Subcutaneous adipose tissue (tissue), 4 donors: Measurements from ENCODE around the gene BRF1. TPM values are rescaled to one million over a fixed set of nuclear protein-coding genes. Genes with fewer than 3 reads are reported as not detected.

Source experiments
- CTCF ChIP-seq: fragments of 450-650 bp; IDR thresholded peaks from one replicate; pipeline ENCODE4 v1.5.1; 2016; ENCODE audit warnings: low read depth, mild to moderate bottlenecking, control low read depth, antibody characterized with exemption, moderate library complexity
- total RNA-seq, 4 donors: library from RNA; depleted of rRNA; stranded (reverse); fragments of >200 nt; gene quantifications; one replicate each; pipeline ENCODE4 v1.1.0, GENCODE V29; 2016

BRF1 gene
- total RNA-seq, 4 donors from 2014 or later = 19.7 to 76.1 (median 22.5) TPM

- TF ChIP-seq CTCF = no peak
Measured at GRCh38 chr14:105195522-105196264, 105.1 kb downstream of the BRF1 start.

- no peak for TF ChIP-seq CTCF
Measured at GRCh38 chr14:105195051-105195450, 105.8 kb downstream of the BRF1 start.

- no peak for TF ChIP-seq CTCF
Measured at GRCh38 chr14:105193916-105194782, 106.7 kb downstream of the BRF1 start.

- no peak for TF ChIP-seq CTCF
Measured at GRCh38 chr14:105192866-105193731, 107.7 kb downstream of the BRF1 start.

- TF ChIP-seq CTCF = no peak
Measured at GRCh38 chr14:105187935-105188524, 112.8 kb downstream of the BRF1 start.

GRCh38 chr14:105187116-105187515, 113.7 kb downstream of the BRF1 start:
- TF ChIP-seq CTCF = no peak
